Neural progenitor cell (in vitro differentiated cells): Measurements from ENCODE around the gene PALB2. TPM values are rescaled to one million over a fixed set of nuclear protein-coding genes. Genes with fewer than 3 reads are reported as not detected.

Experiments used
- DNase-seq: peaks from one replicate; pipeline ENCODE4 v3.0.0-alpha.2; 2016; ENCODE audit warnings: low spot score
- H2AFZ ChIP-seq: fragments of 200-600 bp; sonication (generic); replicated peaks from 2 replicates; pipeline ENCODE4 v1.6.1; 2016; ENCODE audit warnings: antibody characterized with exemption
- H3F3A ChIP-seq: fragments of 200-600 bp; sonication (generic); 2 replicates; pipeline ENCODE4 v1.6.1; 2016; ENCODE audit warnings: antibody characterized with exemption, low read depth
- H3K27ac ChIP-seq: fragments of 200-600 bp; sonication (generic); 2 replicates; pipeline ENCODE4 v1.5.1; 2016; ENCODE audit warnings: mild to moderate bottlenecking
- H3K27me3 ChIP-seq: fragments of 200-600 bp; sonication (generic); 2 replicates; pipeline ENCODE4 v1.6.1; 2016; ENCODE audit warnings: mild to moderate bottlenecking, moderate library complexity
- H3K36me3 ChIP-seq: fragments of 200-600 bp; sonication (generic); 2 replicates; pipeline ENCODE4 v1.5.1; 2016
- H3K4me1 ChIP-seq: fragments of 200-600 bp; sonication (generic); 2 replicates; pipeline ENCODE4 v1.6.1; 2016; ENCODE audit warnings: mixed run types
- H3K4me2 ChIP-seq: fragments of 200-600 bp; sonication (generic); 2 replicates; pipeline ENCODE4 v1.6.1; 2016
- H3K4me3 ChIP-seq: fragments of 200-600 bp; sonication (generic); 2 replicates; pipeline ENCODE4 v1.5.1; 2016
- H3K79me2 ChIP-seq: fragments of 200-600 bp; sonication (generic); 2 replicates; pipeline ENCODE4 v1.6.1; 2016; ENCODE audit warnings: low read depth
- H3K9ac ChIP-seq: fragments of 200-600 bp; sonication (generic); 2 replicates; pipeline ENCODE4 v1.6.1; 2016
- H3K9me3 ChIP-seq: fragments of 200-600 bp; sonication (generic); 2 replicates; pipeline ENCODE4 v1.5.1; 2016; ENCODE audit warnings: low read depth
- H4K20me1 ChIP-seq: fragments of 200-600 bp; sonication (generic); 2 replicates; pipeline ENCODE4 v1.6.1; 2016; ENCODE audit warnings: low read depth
- H3K27ac Mint-ChIP-seq: 3 replicates; pipeline ENCODE4 v1.8.0; 2021; ENCODE audit warnings: mixed read lengths
- H3K27me3 Mint-ChIP-seq: 2 replicates; pipeline ENCODE4 v1.8.0; 2022; ENCODE audit warnings: low read depth, mild to moderate bottlenecking, inconsistent platforms, moderate library complexity, mixed read lengths; ENCODE audit not compliant: insufficient read depth
- H3K36me3 Mint-ChIP-seq: 3 replicates; pipeline ENCODE4 v1.8.0; 2021; ENCODE audit warnings: mixed read lengths
- H3K4me1 Mint-ChIP-seq: 3 replicates; pipeline ENCODE4 v1.8.0; 2021; ENCODE audit warnings: mixed read lengths
- H3K4me3 Mint-ChIP-seq: 3 replicates; pipeline ENCODE4 v1.8.0; 2021; ENCODE audit warnings: mild to moderate bottlenecking, moderate library complexity, mixed read lengths
- H3K9me3 Mint-ChIP-seq: 3 replicates; pipeline ENCODE4 v1.8.0; 2020; ENCODE audit warnings: mixed read lengths
- CTCF ChIP-seq: fragments of 200-600 bp; sonication (generic); IDR thresholded peaks from 2 replicates; pipeline ENCODE4 v1.5.1; 2017; ENCODE audit warnings: antibody characterized with exemption, mild to moderate bottlenecking
- EZH2 ChIP-seq: fragments of 200-600 bp; sonication (generic); IDR thresholded peaks from 2 replicates; pipeline ENCODE4 v1.6.1; 2017; ENCODE audit warnings: antibody characterized with exemption, mild to moderate bottlenecking, moderate library complexity
- EZH2phosphoT487 ChIP-seq: fragments of 200-600 bp; sonication (generic); IDR thresholded peaks from 2 replicates; pipeline ENCODE4 v1.6.1; 2017; ENCODE audit warnings: antibody characterized with exemption
- total RNA-seq: library from RNA; depleted of rRNA; stranded (reverse); fragments of >200 nt; gene quantifications from 2 replicates; pipeline ENCODE4 v1.2.3, GENCODE V29; 2015; ENCODE audit warnings: low replicate concordance

PALB2 gene
- total RNA-seq, 1 donor from 2014 or later, result 23.3 TPM

- Histone ChIP-seq H3F3A (no peaks in the 10 kb centered on the region), H3K79me2 (no peaks in the 10 kb centered on the region), H3K4me3 (no peak overlapping the region), H3K4me2 (no peak overlapping the region), H3K27me3 (no peaks in the 10 kb centered on the region), H3K9me3 (no peaks in the 10 kb centered on the region), H3K36me3 (no peaks in the 10 kb centered on the region), H3K4me1 (no peaks in the 10 kb centered on the region), H4K20me1 (no peaks in the 10 kb centered on the region), H3K9ac (no peak overlapping the region), H2AFZ (no peak overlapping the region), H3K27ac (no peak overlapping the region)
- Mint-ChIP-seq H3K4me3 (no peak overlapping the region), H3K4me1 (no peaks in the 10 kb centered on the region), H3K36me3 (peaks cover 35% of the 10 kb centered on the region), H3K27ac (no peak overlapping the region), H3K27me3 (no peaks in the 10 kb centered on the region), H3K9me3 (no peaks in the 10 kb centered on the region)
- DNase-seq, result no peak
- no peak for TF ChIP-seq CTCF
- no peak for TF ChIP-seq EZH2phosphoT487
- no peak for TF ChIP-seq EZH2
These were observed 22.8 kb upstream of the PALB2 start for GRCh38 chr16:23663918-23664317.

GRCh38 chr16:23651943-23652468 lies 10.9 kb upstream of the PALB2 start:
- H3K27ac ChIP-seq, result no peak overlapping the region
- H3K4me2 ChIP-seq, result no peak overlapping the region
- H3K36me3 ChIP-seq, result no peaks in the 10 kb centered on the region
- H2AFZ ChIP-seq, result no peak overlapping the region
- H3K9ac ChIP-seq, result no peak overlapping the region
- Mint-ChIP-seq H3K4me1 (no peaks in the 10 kb centered on the region), H3K27ac (no peak overlapping the region), H3K27me3 (no peaks in the 10 kb centered on the region), H3K9me3 (no peaks in the 10 kb centered on the region), H3K4me3 (no peak overlapping the region), H3K36me3 (peaks cover 14% of the 10 kb centered on the region)
- H3K79me2 ChIP-seq, result peaks cover 29% of the 10 kb centered on the region
- DNase-seq, result no peak
- TF ChIP-seq CTCF (no peak), EZH2 (no peak), EZH2phosphoT487 (no peak)
- H3K27me3 ChIP-seq, result no peaks in the 10 kb centered on the region
- no peaks in the 10 kb centered on the region for H3K4me1 ChIP-seq
- peaks cover 14% of the 10 kb centered on the region for H4K20me1 ChIP-seq
- no peaks in the 10 kb centered on the region for H3K9me3 ChIP-seq
- no peaks in the 10 kb centered on the region for H3F3A ChIP-seq
- H3K4me3 ChIP-seq, result no peak overlapping the region

- TF ChIP-seq EZH2phosphoT487 (no peak), CTCF (no peak), EZH2 (no peak)
- Histone ChIP-seq H3K9ac (peak overlapping the region; percentile 1), H3K4me3 (no peak overlapping the region), H3F3A (no peaks in the 10 kb centered on the region), H3K4me1 (no peaks in the 10 kb centered on the region), H4K20me1 (peaks cover 14% of the 10 kb centered on the region), H3K27me3 (no peaks in the 10 kb centered on the region), H3K9me3 (no peaks in the 10 kb centered on the region), H2AFZ (no peak overlapping the region), H3K27ac (no peak overlapping the region), H3K4me2 (no peak overlapping the region), H3K79me2 (peaks cover 41% of the 10 kb centered on the region), H3K36me3 (no peaks in the 10 kb centered on the region)
- no peak overlapping the region for H3K4me3 Mint-ChIP-seq
- no peak overlapping the region for H3K27ac Mint-ChIP-seq
- H3K27me3 Mint-ChIP-seq, result no peaks in the 10 kb centered on the region
- H3K9me3 Mint-ChIP-seq, result no peaks in the 10 kb centered on the region
- peaks cover 23% of the 10 kb centered on the region for H3K36me3 Mint-ChIP-seq
- peak; percentile 24 for DNase-seq
- H3K4me1 Mint-ChIP-seq, result no peaks in the 10 kb centered on the region
These were observed 9.7 kb upstream of the PALB2 start for GRCh38 chr16:23650674-23651416.
